PC-3 (cell line): ENCODE data around the gene GOLGA8M.

Experiments
- CTCF ChIP-seq: fragments of 300-600 bp; sonication (generic); conservative IDR thresholded peaks from 2 replicates; pipeline ENCODE4 v1.5.1; 2017; ENCODE audit warnings: antibody characterized with exemption, low read depth, mild to moderate bottlenecking, low read length
- EZH2 ChIP-seq: fragments of 300-600 bp; sonication (generic); IDR thresholded peaks from one replicate; pipeline ENCODE4 v1.6.1; 2017; ENCODE audit warnings: antibody characterized with exemption, mild to moderate bottlenecking, low read length; ENCODE audit not compliant: unreplicated experiment
- EZH2phosphoT487 ChIP-seq: fragments of 300-600 bp; sonication (generic); IDR thresholded peaks from 2 replicates; pipeline ENCODE4 v1.6.1; 2018; ENCODE audit warnings: mild to moderate bottlenecking, antibody characterized with exemption, low read length, borderline replicate concordance

GRCh38 chr15:28726102-28726501, 13.9 kb upstream of the GOLGA8M start:
- TF ChIP-seq CTCF = no peak
- TF ChIP-seq EZH2 = no peak
- no peak for TF ChIP-seq EZH2phosphoT487
